T-cell (primary cell): ENCODE data around the gene CD4. TPM values are rescaled to one million over a fixed set of nuclear protein-coding genes. Genes with fewer than 3 reads are reported as not detected.
A peak's percentile ranks its signal among the peaks of the same experiment; 100 is the strongest.

Experiments used
- ATAC-seq, 4 experiments: fragments of 200-7000 bp in 3 of 4; fragments of 150-1000 bp in 1 of 4; cut with Tn5 transposase; replicated peaks in 1 of 4; 1 replicate in 3 of 4; 2 replicates in 1 of 4; pipeline ENCODE4 v1.10.0; 2021; ENCODE audit warnings: moderate library complexity in 3 of 4, mild to moderate bottlenecking in 2 of 4, moderate number of reproducible peaks in 1 of 4
- CTCF ChIA-PET, 2 donors: fragments of 300-600 bp; sonication (Branson Sonifier 250); formaldehyde crosslinking; loops; one replicate each; lab custom pipeline; 2022; ENCODE audit warnings: antibody characterized with exemption in 2 of 2; lab: Charles Lee
- POLR2A ChIA-PET, 2 donors: fragments of 300-600 bp; sonication (Branson Sonifier 250); formaldehyde crosslinking; loops; one replicate each; lab custom pipeline; 2022; ENCODE audit warnings: antibody characterized with exemption in 2 of 2; lab: Charles Lee
- DNase-seq, 35 experiments: peaks; one replicate each; pipeline versions ENCODE4 v3.0.0 to v3.0.0-alpha.2; 2013 to 2023
- H3K27ac ChIP-seq: one replicate; pipeline ENCODE4 v1.5.1; 2013; ENCODE audit warnings: low read length
- H3K27me3 ChIP-seq, 2 experiments: replicated peaks in 1 of 2; 1 replicate in 1 of 2; 2 replicates in 1 of 2; pipeline versions ENCODE4 v1.6.1 to v1.7.0; 2013; ENCODE audit warnings: low read length in 1 of 2, mixed read lengths in 1 of 2; ENCODE audit not compliant: control insufficient read depth in 2 of 2, insufficient read depth in 2 of 2; ENCODE audit errors: extremely low read depth in 1 of 2
- H3K36me3 ChIP-seq, 2 donors: 1 replicate in 1 of 2; 2 replicates in 1 of 2; pipeline versions ENCODE4 v1.6.1 to v1.7.0; 2013; ENCODE audit warnings: low read length in 1 of 2; ENCODE audit not compliant: control insufficient read depth in 2 of 2, insufficient read depth in 1 of 2; ENCODE audit errors: extremely low read depth in 1 of 2
- H3K4me1 ChIP-seq, 2 experiments: 1 replicate in 1 of 2; 2 replicates in 1 of 2; pipeline versions ENCODE4 v1.6.1 to v1.7.0; 2013; ENCODE audit warnings: low read length in 2 of 2, mixed read lengths in 1 of 2; ENCODE audit not compliant: insufficient read depth in 2 of 2, control insufficient read depth in 1 of 2; ENCODE audit errors: extremely low read depth in 1 of 2
- H3K4me3 ChIP-seq, 2 donors: 1 replicate in 1 of 2; 2 replicates in 1 of 2; pipeline versions ENCODE4 v1.5.1 to v1.7.0; 2013; ENCODE audit warnings: mild to moderate bottlenecking in 2 of 2, low read length in 1 of 2, moderate library complexity in 1 of 2; ENCODE audit not compliant: control insufficient read depth in 1 of 2; ENCODE audit errors: extremely low read depth in 1 of 2
- H3K9me3 ChIP-seq: 2 replicates; pipeline ENCODE4 v1.7.0; 2013
- H3K27ac Mint-ChIP-seq, 2 donors: one replicate each; pipeline ENCODE4 v1.8.0; 2020 to 2021; ENCODE audit warnings: mild to moderate bottlenecking in 2 of 2, mixed read lengths in 2 of 2
- H3K27me3 Mint-ChIP-seq, 2 donors: one replicate each; pipeline ENCODE4 v1.8.0; 2021 to 2022; ENCODE audit warnings: mixed read lengths in 2 of 2
- H3K36me3 Mint-ChIP-seq: one replicate; pipeline ENCODE4 v1.8.0; 2021; ENCODE audit warnings: mixed read lengths
- H3K4me1 Mint-ChIP-seq, 3 donors: one replicate each; pipeline ENCODE4 v1.8.0; 2020 to 2022; ENCODE audit warnings: mixed read lengths in 3 of 3, mild to moderate bottlenecking in 1 of 3
- H3K4me3 Mint-ChIP-seq, 3 donors: one replicate each; pipeline ENCODE4 v1.8.0; 2020 to 2022; ENCODE audit warnings: mild to moderate bottlenecking in 3 of 3, mixed read lengths in 3 of 3, moderate library complexity in 3 of 3
- H3K9me3 Mint-ChIP-seq, 3 donors: one replicate each; pipeline ENCODE4 v1.8.0; 2020 to 2022; ENCODE audit warnings: mixed read lengths in 3 of 3
- WGBS: methylation state at CpG from one replicate; pipeline ENCODE4 v1.1.5; 2013; ENCODE audit warnings: missing lambda C conversion rate; ENCODE audit not compliant: insufficient coverage; 5-methylcytosine and 5-hydroxymethylcytosine counted together
- total RNA-seq, 35 experiments: library from RNA in 6 of 35; stranded (reverse) in 6 of 35; fragments of 120-200 nt in 1 of 35; gene quantifications; one replicate each; pipeline versions ENCODE4 v1.2.1 to v1.2.4 and lab custom pipeline; 2013 to 2026

CD4 gene
- total RNA-seq, 5 donors from 2014 or later (not counting 1 experiment from before 2014, with no cell fraction given), result 126 to 205 (median 154) TPM

DNA sequence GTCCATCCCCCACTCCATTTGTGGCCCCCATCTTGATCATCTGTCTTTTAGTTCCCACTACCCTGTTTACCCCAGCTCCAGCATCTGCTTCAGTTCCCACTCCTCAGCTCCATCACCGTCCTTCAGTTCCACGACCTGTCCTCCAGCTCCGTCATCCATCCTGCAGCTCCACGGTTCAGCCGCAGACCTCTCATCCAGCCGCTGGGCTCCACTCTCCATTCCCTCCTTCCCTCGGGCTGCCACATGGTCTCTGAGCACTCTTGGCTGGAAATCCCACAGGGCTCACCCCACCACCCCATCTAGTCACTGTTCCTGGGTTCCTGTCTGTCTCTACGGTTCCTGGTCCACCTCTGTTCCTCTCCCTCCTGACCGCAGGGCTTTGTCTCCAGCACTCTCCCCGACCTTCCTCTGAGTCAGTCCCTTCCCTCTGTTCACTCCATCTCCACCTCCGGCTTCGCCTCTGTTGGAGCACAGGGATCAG is 35.6 kb downstream of the CD4 start:
- peaks cover 16 to 60% of the 10 kb centered on the region in 2 donors for H3K27me3 Mint-ChIP-seq
- Histone ChIP-seq H3K4me1 (peaks cover 3 to 51% of the 10 kb centered on the region in 2 experiments), H3K27me3 (peaks cover 0 to 86% of the 10 kb centered on the region in 2 experiments), H3K4me3 (no peak overlapping the region), H3K9me3 (no peaks in the 10 kb centered on the region), H3K36me3 (peaks cover 0 to 1% of the 10 kb centered on the region in 2 donors), H3K27ac (no peak overlapping the region)
- H3K4me3 Mint-ChIP-seq, result no peak overlapping the region
- CTCF ChIA-PET, result interaction anchor here (0.5 to 3.2 kb wide), 9 partner anchors 10 to 135 kb away, joined by 3 to 26 read pairs (median 3); partner anchors contain the start of genes MLF2 (in 1 of the 2), USP5 (in 1 of the 2) and ZNF384 (in 1 of the 2)
- no peaks in the 10 kb centered on the region for H3K9me3 Mint-ChIP-seq
- ATAC-seq (no peak), DNase-seq (no peak)
- H3K27ac Mint-ChIP-seq, result no peak overlapping the region
- POLR2A ChIA-PET, result interaction anchor here in 1 of 2 donors (1.5 kb wide), 1 partner anchor 72 kb away, joined by 3 read pairs; the partner anchor contains the start of gene MLF2
- no peaks in the 10 kb centered on the region for H3K36me3 Mint-ChIP-seq
- 81% methylated on average over 11 of the region's 12 CpGs for WGBS
- H3K4me1 Mint-ChIP-seq, result peaks cover 29 to 53% (median 33%) of the 10 kb centered on the region in 3 donors

DNA sequence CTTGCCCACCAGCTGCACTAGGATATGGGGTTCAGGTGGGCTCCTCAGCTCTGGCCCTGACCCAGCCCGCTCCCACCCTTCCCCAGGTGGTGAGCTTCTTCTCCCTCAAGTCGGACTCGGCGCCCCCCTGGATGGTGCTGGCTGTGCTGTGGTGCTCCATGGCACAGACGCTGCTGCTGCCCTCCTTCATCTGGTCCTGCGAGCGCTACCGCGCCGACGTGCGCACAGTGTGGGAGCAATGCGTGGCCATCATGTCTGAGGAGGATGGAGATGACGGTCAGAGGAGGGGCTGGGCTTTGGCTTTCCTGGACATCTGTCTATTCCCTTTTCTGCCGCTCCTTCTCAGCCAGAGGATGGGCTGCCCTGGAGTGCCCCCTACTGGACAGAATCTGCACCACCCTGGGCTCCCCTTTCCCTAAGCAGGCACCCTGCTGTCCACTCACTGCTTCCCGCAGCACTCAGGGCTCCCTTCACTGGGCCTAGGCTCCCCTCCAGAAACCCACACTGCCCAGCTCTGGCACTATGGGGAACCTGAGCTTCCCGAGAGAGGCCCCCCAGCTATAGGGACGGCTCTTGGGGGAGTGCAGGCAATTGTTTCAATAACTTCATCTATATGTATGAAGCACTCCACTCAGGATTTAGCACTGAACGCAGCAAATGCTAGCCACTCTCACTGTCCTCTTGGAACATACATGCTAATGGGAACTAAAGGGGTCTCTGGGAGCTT is 36.2 kb downstream of the CD4 start:
- no peak overlapping the region for H3K4me3 ChIP-seq
- no peaks in the 10 kb centered on the region for H3K9me3 Mint-ChIP-seq
- DNase-seq, result peak; percentile 36 to 87 (median 71)
- no peak overlapping the region for H3K27ac ChIP-seq
- H3K4me1 ChIP-seq, result peaks cover 3 to 47% of the 10 kb centered on the region in 2 experiments
- ATAC-seq, result peak; percentile 46 to 69 (median 50)
- POLR2A ChIA-PET, result interaction anchor here in 1 of 2 donors (0.7 to 1.5 kb wide), 2 partner anchors 47 to 73 kb away, joined by 3 read pairs; partner anchors contain the start of genes MLF2 and SPSB2
- H3K9me3 ChIP-seq, result no peaks in the 10 kb centered on the region
- peaks cover 16 to 64% of the 10 kb centered on the region in 2 donors for H3K27me3 Mint-ChIP-seq
- no peak overlapping the region for H3K4me3 Mint-ChIP-seq
- H3K27ac Mint-ChIP-seq, result peak overlapping the region in 1 of 2 donors; percentile 34
- 33% methylated on average over 10 of the region's 19 CpGs for WGBS
- peaks cover 29 to 52% (median 33%) of the 10 kb centered on the region in 3 donors for H3K4me1 Mint-ChIP-seq
- CTCF ChIA-PET, result interaction anchor here (0.5 to 3.2 kb wide), 15 partner anchors 9 to 337 kb away, joined by 3 to 26 read pairs (median 3); partner anchors contain the start of genes MLF2 (in 2 of the 2), USP5 (in 1 of the 2) and ZNF384 (in 1 of the 2)
- no peaks in the 10 kb centered on the region for H3K36me3 Mint-ChIP-seq
- H3K27me3 ChIP-seq, result peaks cover 0 to 91% of the 10 kb centered on the region in 2 experiments
- H3K36me3 ChIP-seq, result no peaks in the 10 kb centered on the region

DNA sequence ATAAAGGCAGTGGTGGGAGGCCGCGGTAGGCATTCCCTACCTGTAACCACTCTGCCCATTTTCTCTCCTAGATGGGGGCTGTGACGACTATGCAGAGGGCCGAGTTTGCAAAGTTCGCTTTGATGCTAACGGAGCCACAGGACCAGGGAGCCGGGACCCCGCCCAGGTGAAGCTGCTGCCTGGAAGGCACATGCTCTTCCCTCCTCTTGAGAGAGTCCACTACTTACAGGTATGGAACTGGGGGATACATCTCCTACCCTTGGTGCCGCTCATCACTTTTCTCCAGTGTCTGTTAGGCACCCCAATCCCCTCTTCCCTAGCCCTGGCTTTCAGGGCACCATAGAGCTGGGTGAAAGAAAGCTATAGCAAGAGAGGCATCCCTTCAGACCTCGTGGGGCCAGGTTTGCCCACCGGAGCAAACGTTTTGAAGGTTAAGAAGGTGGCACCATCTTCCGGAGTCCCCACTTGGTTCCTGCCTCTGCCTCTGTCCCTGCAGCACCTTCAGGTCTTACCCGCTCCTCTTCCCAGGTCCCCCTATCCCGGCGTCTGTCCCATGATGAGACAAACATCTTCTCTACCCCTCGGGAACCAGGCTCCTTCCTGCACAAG is 36.9 kb downstream of the CD4 start:
- peaks cover 23 to 45% (median 26%) of the 10 kb centered on the region in 3 donors for H3K4me1 Mint-ChIP-seq
- H3K27me3 ChIP-seq, result peaks cover 0 to 90% of the 10 kb centered on the region in 2 experiments
- H3K4me3 Mint-ChIP-seq, result no peak overlapping the region
- 84% methylated on average over 10 of the region's 17 CpGs for WGBS
- H3K4me3 ChIP-seq, result no peak overlapping the region
- ATAC-seq (no peak), DNase-seq (no peak)
- CTCF ChIA-PET, result interaction anchor here (0.5 to 3.2 kb wide), 7 partner anchors 8 to 337 kb away, joined by 3 to 26 read pairs (median 4); partner anchors contain the start of gene MLF2 (in 2 of the 2)
- no peaks in the 10 kb centered on the region for H3K36me3 Mint-ChIP-seq
- H3K27ac ChIP-seq, result no peak overlapping the region
- no peaks in the 10 kb centered on the region for H3K36me3 ChIP-seq
- H3K4me1 ChIP-seq, result peaks cover 0 to 41% of the 10 kb centered on the region in 2 experiments
- H3K27me3 Mint-ChIP-seq, result peaks cover 16 to 64% of the 10 kb centered on the region in 2 donors
- H3K9me3 Mint-ChIP-seq, result no peaks in the 10 kb centered on the region
- no peak overlapping the region for H3K27ac Mint-ChIP-seq
- POLR2A ChIA-PET, result interaction anchor here in 1 of 2 donors (0.7 kb wide), 1 partner anchor 47 kb away, joined by 3 read pairs; the partner anchor contains the start of gene SPSB2
- no peaks in the 10 kb centered on the region for H3K9me3 ChIP-seq

DNA sequence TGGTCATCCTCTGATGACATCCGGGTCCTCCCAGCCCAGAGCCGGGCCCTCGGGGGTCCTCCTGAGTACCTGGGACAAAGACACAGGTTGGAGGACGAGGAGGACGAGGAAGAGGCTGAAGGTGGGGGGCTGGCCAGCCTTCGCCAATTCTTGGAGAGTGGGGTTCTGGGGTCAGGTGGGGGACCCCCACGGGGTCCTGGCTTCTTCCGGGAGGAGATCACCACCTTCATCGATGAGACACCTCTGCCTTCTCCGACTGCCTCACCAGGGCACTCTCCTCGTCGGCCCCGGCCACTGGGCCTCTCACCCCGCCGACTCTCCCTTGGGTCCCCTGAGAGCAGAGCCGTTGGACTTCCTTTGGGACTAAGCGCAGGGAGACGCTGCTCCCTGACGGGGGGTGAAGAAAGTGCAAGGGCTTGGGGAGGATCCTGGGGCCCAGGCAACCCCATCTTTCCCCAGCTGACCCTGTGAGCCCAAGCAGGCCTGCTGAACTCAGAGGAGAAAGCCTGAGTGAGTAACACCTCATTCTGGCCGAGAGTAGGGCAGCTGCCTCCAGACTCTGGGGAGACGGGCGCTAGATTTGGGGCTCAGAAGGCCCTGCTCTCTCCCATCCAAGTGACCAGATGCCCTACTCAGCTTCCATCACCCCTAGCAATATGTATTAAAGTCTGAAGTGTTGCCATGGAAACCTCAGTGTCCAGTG is 37.6 kb downstream of the CD4 start:
- Mint-ChIP-seq H3K27me3 (peaks cover 16 to 66% of the 10 kb centered on the region in 2 donors), H3K36me3 (no peaks in the 10 kb centered on the region), H3K4me1 (peaks cover 20 to 40% (median 24%) of the 10 kb centered on the region in 3 donors), H3K27ac (peak overlapping the region; percentile 28 to 31), H3K9me3 (no peaks in the 10 kb centered on the region), H3K4me3 (peak overlapping the region; percentile 60 to 93 (median 74))
- WGBS, result 86% methylated on average over 11 of the region's 22 CpGs
- no peak for DNase-seq
- H3K36me3 ChIP-seq, result no peaks in the 10 kb centered on the region
- no peaks in the 10 kb centered on the region for H3K9me3 ChIP-seq
- peaks cover 0 to 89% of the 10 kb centered on the region in 2 experiments for H3K27me3 ChIP-seq
- ChIA-PET POLR2A (no interaction called here), CTCF (interaction anchor here in 1 of 2 donors (1.0 to 3.2 kb wide), 3 partner anchors 9 to 74 kb away, joined by 3 to 26 read pairs (median 3); partner anchors contain the start of gene MLF2)
- peaks cover 0 to 35% of the 10 kb centered on the region in 2 experiments for H3K4me1 ChIP-seq
- H3K27ac ChIP-seq, result no peak overlapping the region
- no peak for ATAC-seq
- H3K4me3 ChIP-seq, result no peak overlapping the region

DNA sequence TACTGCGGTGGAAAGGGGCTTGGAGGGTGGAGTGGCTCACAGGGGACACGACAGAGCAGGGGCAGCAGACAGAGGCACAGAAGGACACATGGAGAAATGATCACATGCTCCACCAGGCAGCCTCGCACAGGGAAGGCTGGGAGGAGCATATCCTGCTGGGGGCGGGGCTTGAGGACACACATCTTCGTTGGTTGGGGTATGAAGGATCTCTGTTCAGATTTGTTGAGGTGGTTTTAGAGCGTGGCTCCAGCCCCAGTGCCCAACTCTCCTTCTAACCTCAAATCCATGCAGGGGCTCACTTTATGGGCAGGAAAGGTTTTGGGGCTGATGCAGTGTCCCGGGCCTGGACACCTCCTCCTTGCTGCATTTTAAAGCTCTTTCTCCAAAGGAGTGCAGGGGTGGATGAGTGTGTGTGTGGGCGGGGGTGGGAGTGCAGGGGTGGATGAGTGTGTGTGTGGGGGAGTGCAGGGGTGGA is 38.1 kb downstream of the CD4 start:
- Histone ChIP-seq H3K27me3 (peaks cover 0 to 83% of the 10 kb centered on the region in 2 experiments), H3K4me1 (peaks cover 0 to 31% of the 10 kb centered on the region in 2 experiments), H3K9me3 (no peaks in the 10 kb centered on the region), H3K4me3 (no peak overlapping the region), H3K27ac (no peak overlapping the region), H3K36me3 (no peaks in the 10 kb centered on the region)
- Mint-ChIP-seq H3K9me3 (no peaks in the 10 kb centered on the region), H3K36me3 (no peaks in the 10 kb centered on the region), H3K4me1 (peaks cover 17 to 34% (median 22%) of the 10 kb centered on the region in 3 donors), H3K27ac (peak overlapping the region; percentile 28 to 31), H3K27me3 (peaks cover 16 to 66% of the 10 kb centered on the region in 2 donors), H3K4me3 (peak overlapping the region; percentile 60 to 93 (median 74))
- ChIA-PET POLR2A (no interaction called here), CTCF (interaction anchor here (0.5 to 1.0 kb wide), 3 partner anchors 11 to 270 kb away, joined by 3 to 12 read pairs (median 3); no protein-coding TSS in a partner anchor)
- DNase-seq (peak in 9 of 35 experiments; percentile 11 to 47 (median 29)), ATAC-seq (no peak)
- WGBS, result 33% methylated on average over 2 of the region's 8 CpGs
